ENCODE measurements around the gene LMO7. TPM values are rescaled to one million over a fixed set of nuclear protein-coding genes. Genes with fewer than 3 reads are reported as not detected.

The LMO7 gene
- polyA plus RNA-seq, 1 experiment: 149 TPM

DNA sequence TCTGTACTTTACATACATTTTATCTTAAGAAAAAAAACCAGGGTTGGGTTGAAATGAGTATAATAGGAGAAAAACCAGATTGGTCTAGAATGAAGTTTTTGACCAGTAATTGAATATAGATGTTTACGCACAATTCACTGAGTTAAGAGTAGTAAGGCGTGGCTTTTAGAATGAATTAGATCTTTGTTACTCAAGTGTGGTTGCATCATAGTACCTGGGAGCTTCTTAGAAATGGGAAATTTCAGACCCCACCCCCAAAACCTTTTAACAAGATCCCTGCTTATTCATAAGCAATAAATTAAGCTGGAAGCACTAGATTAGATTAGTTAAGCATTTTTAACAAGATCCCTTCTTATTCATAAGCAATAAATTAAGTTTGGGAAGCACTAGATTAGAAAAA is 28.7 kb upstream of the LMO7 start:
- Histone ChIP-seq H3K27me3 (ENCODE audit: control insufficient read depth, insufficient read depth, low read length) (no peaks in the 10 kb centered on the region), H3K4me3 (ENCODE audit: low read depth, low read length) (no peak overlapping the region), H3K36me3 (ENCODE audit: control insufficient read depth, insufficient read depth, low read length) (no peaks in the 10 kb centered on the region)
- no peak for DNase-seq (ENCODE audit: low read depth)
- POLR2A ChIA-PET: no interaction called here
- TF ChIP-seq, protein P1, sequence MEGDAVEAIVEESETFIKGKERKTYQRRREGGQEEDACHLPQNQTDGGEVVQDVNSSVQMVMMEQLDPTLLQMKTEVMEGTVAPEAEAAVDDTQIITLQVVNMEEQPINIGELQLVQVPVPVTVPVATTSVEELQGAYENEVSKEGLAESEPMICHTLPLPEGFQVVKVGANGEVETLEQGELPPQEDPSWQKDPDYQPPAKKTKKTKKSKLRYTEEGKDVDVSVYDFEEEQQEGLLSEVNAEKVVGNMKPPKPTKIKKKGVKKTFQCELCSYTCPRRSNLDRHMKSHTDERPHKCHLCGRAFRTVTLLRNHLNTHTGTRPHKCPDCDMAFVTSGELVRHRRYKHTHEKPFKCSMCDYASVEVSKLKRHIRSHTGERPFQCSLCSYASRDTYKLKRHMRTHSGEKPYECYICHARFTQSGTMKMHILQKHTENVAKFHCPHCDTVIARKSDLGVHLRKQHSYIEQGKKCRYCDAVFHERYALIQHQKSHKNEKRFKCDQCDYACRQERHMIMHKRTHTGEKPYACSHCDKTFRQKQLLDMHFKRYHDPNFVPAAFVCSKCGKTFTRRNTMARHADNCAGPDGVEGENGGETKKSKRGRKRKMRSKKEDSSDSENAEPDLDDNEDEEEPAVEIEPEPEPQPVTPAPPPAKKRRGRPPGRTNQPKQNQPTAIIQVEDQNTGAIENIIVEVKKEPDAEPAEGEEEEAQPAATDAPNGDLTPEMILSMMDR (IDR thresholded peaks at IDR 0.05; ENCODE audit: insufficient read depth, low read depth, low read length): no peak
- CTCF ChIA-PET: no interaction called here

DNA sequence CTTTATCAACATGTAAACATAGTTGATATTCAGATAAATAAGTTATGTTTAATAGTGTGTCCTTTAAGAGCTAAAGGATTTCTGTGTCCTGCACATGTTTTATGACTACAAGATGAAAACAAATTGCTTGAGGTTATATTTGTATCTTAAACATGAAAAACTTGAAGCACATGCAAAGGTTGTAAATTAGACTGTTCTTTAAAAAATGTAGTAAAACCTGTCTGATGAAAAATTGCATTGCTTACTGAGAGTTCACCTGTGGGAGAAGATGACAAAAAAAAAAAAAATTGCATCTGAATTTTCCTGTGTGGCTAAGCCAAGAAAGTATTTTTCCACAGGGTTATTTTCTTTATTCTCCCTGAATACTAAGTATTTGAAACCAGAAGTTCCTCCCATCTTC is 25.7 kb upstream of the LMO7 start:
- no peaks in the 10 kb centered on the region for H3K36me3 ChIP-seq (ENCODE audit: control insufficient read depth, insufficient read depth, low read length)
- CTCF ChIA-PET: no interaction called here
- no peaks in the 10 kb centered on the region for H3K27me3 ChIP-seq (ENCODE audit: control insufficient read depth, insufficient read depth, low read length)
- TF ChIP-seq, protein P1 (IDR thresholded peaks at IDR 0.05; ENCODE audit: insufficient read depth, low read depth, low read length): no peak
- no peak for DNase-seq (ENCODE audit: low read depth)
- POLR2A ChIA-PET: interaction anchor here (1.0 kb wide), 1 partner anchor 9 kb away, joined by 6 read pairs; no protein-coding TSS in a partner anchor
- no peak overlapping the region for H3K4me3 ChIP-seq (ENCODE audit: low read depth, low read length)

DNA sequence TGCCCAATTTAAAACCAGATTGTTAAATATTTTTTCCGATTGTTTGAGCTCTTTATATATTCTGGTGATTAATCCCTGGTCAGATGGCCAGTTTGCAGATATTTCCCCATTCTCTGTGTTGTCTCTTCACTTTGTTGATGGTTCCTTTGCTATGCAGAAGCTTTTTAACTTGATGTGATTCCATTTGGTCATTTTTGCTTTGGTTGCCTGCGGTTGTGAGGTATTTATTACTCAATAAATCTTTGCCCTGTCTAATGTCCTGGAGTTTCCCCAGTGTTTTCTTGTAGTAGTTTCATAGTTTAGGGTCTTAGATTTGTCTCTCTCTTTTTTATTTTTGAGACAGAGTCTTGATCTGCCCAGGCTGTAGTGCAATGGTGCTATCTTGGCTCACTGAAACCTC is 23.8 kb upstream of the LMO7 start:
- POLR2A ChIA-PET: no interaction called here
- Histone ChIP-seq H3K36me3 (ENCODE audit: control insufficient read depth, insufficient read depth, low read length) (peaks cover 3% of the 10 kb centered on the region; the same call in 1 of the 2 replicates), H3K27me3 (ENCODE audit: control insufficient read depth, insufficient read depth, low read length) (no peaks in the 10 kb centered on the region), H3K4me3 (ENCODE audit: low read depth, low read length) (no peak overlapping the region)
- TF ChIP-seq, protein P1 (IDR thresholded peaks at IDR 0.05; ENCODE audit: insufficient read depth, low read depth, low read length): no peak
- DNase-seq (ENCODE audit: low read depth): no peak
- CTCF ChIA-PET: no interaction called here

DNA sequence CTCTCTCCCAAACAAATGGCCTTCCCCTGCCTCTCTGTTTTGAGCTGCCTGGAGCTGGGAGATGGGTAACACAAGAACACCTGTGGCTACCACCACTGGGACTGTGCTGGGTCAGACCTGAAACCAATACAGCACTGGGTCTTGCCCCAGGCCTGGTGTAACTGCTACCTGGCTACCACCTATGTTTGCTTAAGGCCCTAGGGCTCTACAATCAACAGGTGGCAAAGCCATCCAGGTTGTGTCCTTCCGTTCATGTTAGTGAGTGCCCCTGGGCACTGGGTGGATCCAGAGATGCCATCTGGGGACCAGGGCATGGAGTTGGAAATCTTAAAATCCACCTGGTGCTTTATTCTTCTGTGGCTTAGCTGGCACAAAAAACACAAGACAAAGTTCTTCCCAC is 18.9 kb upstream of the LMO7 start:
- H3K4me3 ChIP-seq (ENCODE audit: low read depth, low read length): no peak overlapping the region
- POLR2A ChIA-PET: no interaction called here
- no peaks in the 10 kb centered on the region for H3K27me3 ChIP-seq (ENCODE audit: control insufficient read depth, insufficient read depth, low read length)
- TF ChIP-seq, protein P1 (IDR thresholded peaks at IDR 0.05; ENCODE audit: insufficient read depth, low read depth, low read length): no peak
- CTCF ChIA-PET: no interaction called here
- H3K36me3 ChIP-seq (ENCODE audit: control insufficient read depth, insufficient read depth, low read length): peaks cover 8% of the 10 kb centered on the region; the same call in 1 of the 2 replicates
- no peak for DNase-seq (ENCODE audit: low read depth)

DNA sequence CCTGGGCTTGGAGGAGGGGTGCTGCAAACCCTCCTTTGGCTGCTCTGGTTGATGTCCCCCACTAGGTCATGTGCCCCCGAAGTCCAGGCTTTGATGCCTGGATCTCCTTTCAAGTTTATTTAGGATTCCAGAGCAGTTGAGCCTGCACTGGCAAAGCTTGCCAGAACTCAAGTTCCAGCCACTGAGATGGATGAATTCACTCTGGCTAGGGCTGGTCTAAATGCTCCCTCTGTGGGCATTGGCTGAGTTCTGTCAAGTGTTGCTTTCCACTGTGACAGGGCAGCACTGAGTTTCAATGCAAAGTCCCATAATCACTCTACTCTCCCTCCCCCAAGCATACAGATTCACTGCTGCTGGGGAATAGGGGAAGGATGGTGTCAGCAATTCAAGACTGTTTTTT is 17.8 kb upstream of the LMO7 start:
- ChIA-PET POLR2A (interaction anchor here (0.6 kb wide), 1 partner anchor 13 kb away, joined by 4 read pairs; no protein-coding TSS in a partner anchor), CTCF (no interaction called here)
- DNase-seq (ENCODE audit: low read depth): no peak
- Histone ChIP-seq H3K4me3 (ENCODE audit: low read depth, low read length) (no peak overlapping the region), H3K27me3 (ENCODE audit: control insufficient read depth, insufficient read depth, low read length) (no peaks in the 10 kb centered on the region), H3K36me3 (ENCODE audit: control insufficient read depth, insufficient read depth, low read length) (peaks cover 8% of the 10 kb centered on the region; the same call in 1 of the 2 replicates)
- TF ChIP-seq, protein P1 (IDR thresholded peaks at IDR 0.05; ENCODE audit: insufficient read depth, low read depth, low read length): no peak
